Uterus (tissue), 4 donors: ENCODE results near the gene KCNMA1. TPM values are rescaled to one million over a fixed set of nuclear protein-coding genes. Genes with fewer than 3 reads are reported as not detected.

Experiments
- DNase-seq, 2 donors: peaks; one replicate each; pipeline ENCODE4 v3.0.0-alpha.2; 2019 to 2020
- H3K27ac ChIP-seq, 2 donors: fragments of 200-600 bp; sonication (generic); 1 replicate in 1 of 2; 2 replicates in 1 of 2; pipeline ENCODE4 v1.5.1; 2016 to 2018
- H3K27me3 ChIP-seq, 2 donors: fragments of 200-600 bp; sonication (generic); one replicate each; pipeline ENCODE4 v1.5.1; 2018 to 2019; ENCODE audit warnings: control low read depth in 1 of 2
- H3K36me3 ChIP-seq, 2 donors: fragments of 200-600 bp; sonication (generic); one replicate each; pipeline ENCODE4 v1.5.1; 2019; ENCODE audit warnings: control low read depth in 1 of 2
- H3K4me1 ChIP-seq, 2 donors: fragments of 200-600 bp; sonication (generic); one replicate each; pipeline ENCODE4 v1.5.1; 2018 to 2019; ENCODE audit warnings: control low read depth in 1 of 2
- H3K4me3 ChIP-seq, 2 donors: fragments of 200-600 bp; sonication (generic); 1 replicate in 1 of 2; 2 replicates in 1 of 2; pipeline ENCODE4 v1.5.1; 2018 to 2019; ENCODE audit warnings: mild to moderate bottlenecking in 1 of 2
- H3K9me3 ChIP-seq, 2 donors: fragments of 200-600 bp; sonication (generic); one replicate each; pipeline ENCODE4 v1.5.1; 2019; ENCODE audit warnings: control low read depth in 1 of 2
- CTCF ChIP-seq, 4 experiments: fragments of 200-600 bp in 2 of 4; fragments of 450-650 bp in 2 of 4; sonication (generic) in 2 of 4; IDR thresholded peaks; one replicate each; pipeline ENCODE4 v1.5.1; 2016 to 2019; ENCODE audit warnings: antibody characterized with exemption in 4 of 4, mild to moderate bottlenecking in 2 of 4, moderate library complexity in 1 of 4
- POLR2A ChIP-seq, 2 donors: fragments of 450-650 bp; IDR thresholded peaks; one replicate each; pipeline ENCODE4 v1.6.1; 2016; ENCODE audit warnings: antibody characterized with exemption in 2 of 2, mild to moderate bottlenecking in 1 of 2, moderate library complexity in 1 of 2
- intact Hi-C: fragments of 100-400 bp; cut with DNase I; formaldehyde crosslinking; loops from one replicate; pipeline ENCODE4 v1.15.1; 2023; ENCODE audit warnings: low total_unique reads
- total RNA-seq, 4 donors: library from RNA; depleted of rRNA in 3 of 4; stranded (reverse); fragments of >200 nt in 3 of 4; gene quantifications; one replicate each; pipeline versions ENCODE4 v1.1.0 to v1.2.4, GENCODE V29; 2014 to 2023
- donor health status: DM: yes; HTN: yes; CAD: no.

KCNMA1 gene
- total RNA-seq, 4 donors from 2014 or later: 86.2 to 236 (median 164) TPM

GRCh38 chr10:77619964-77620703 is 17.5 kb downstream of the KCNMA1 start:
- DNase-seq: no peak
- H3K4me3 ChIP-seq: no peak overlapping the region
- H3K9me3 ChIP-seq: no peaks in the 10 kb centered on the region
- peaks cover 0 to 3% of the 10 kb centered on the region in 2 donors for H3K4me1 ChIP-seq
- H3K27me3 ChIP-seq: no peaks in the 10 kb centered on the region
- intact Hi-C loops: no loop called here
- TF ChIP-seq POLR2A (IDR thresholded peaks at IDR 0.05) (no peak), CTCF (IDR thresholded peaks at IDR 0.05) (no peak)
- H3K36me3 ChIP-seq: no peaks in the 10 kb centered on the region
- H3K27ac ChIP-seq: no peak overlapping the region

- intact Hi-C loops: no loop called here
- Histone ChIP-seq H3K27ac (no peak overlapping the region), H3K27me3 (no peaks in the 10 kb centered on the region), H3K4me1 (no peaks in the 10 kb centered on the region), H3K9me3 (no peaks in the 10 kb centered on the region), H3K36me3 (no peaks in the 10 kb centered on the region), H3K4me3 (no peak overlapping the region)
- DNase-seq: no peak
- no peak for TF ChIP-seq CTCF (IDR thresholded peaks at IDR 0.05)
- no peak for TF ChIP-seq POLR2A (IDR thresholded peaks at IDR 0.05)
These were observed 19.5 kb downstream of the KCNMA1 start for GRCh38 chr10:77618117-77618516.

- Histone ChIP-seq H3K4me1 (no peaks in the 10 kb centered on the region), H3K9me3 (no peaks in the 10 kb centered on the region), H3K27ac (no peak overlapping the region), H3K27me3 (no peaks in the 10 kb centered on the region), H3K36me3 (no peaks in the 10 kb centered on the region), H3K4me3 (no peak overlapping the region)
- no peak for DNase-seq
- no peak for TF ChIP-seq CTCF (IDR thresholded peaks at IDR 0.05)
- no peak for TF ChIP-seq POLR2A (IDR thresholded peaks at IDR 0.05)
- intact Hi-C loops: no loop called here
These were observed 20.8 kb downstream of the KCNMA1 start for GRCh38 chr10:77616766-77617165.

- Histone ChIP-seq H3K4me3 (no peak overlapping the region), H3K27ac (peak overlapping the region; percentile 3 to 24), H3K4me1 (no peaks in the 10 kb centered on the region), H3K9me3 (no peaks in the 10 kb centered on the region), H3K36me3 (no peaks in the 10 kb centered on the region), H3K27me3 (no peaks in the 10 kb centered on the region)
- TF ChIP-seq CTCF (IDR thresholded peaks at IDR 0.05) (no peak), POLR2A (IDR thresholded peaks at IDR 0.05) (no peak)
- intact Hi-C loops: no loop called here
- no peak for DNase-seq
These were observed 22.6 kb downstream of the KCNMA1 start for GRCh38 chr10:77614778-77615625.
